ENCODE measurements around the gene RPS6KA2. TPM values are rescaled to one million over a fixed set of nuclear protein-coding genes. Genes with fewer than 3 reads are reported as not detected.

Gene RPS6KA2
- total RNA-seq, 1 experiment from 2014 or later: 12.3 TPM

DNA sequence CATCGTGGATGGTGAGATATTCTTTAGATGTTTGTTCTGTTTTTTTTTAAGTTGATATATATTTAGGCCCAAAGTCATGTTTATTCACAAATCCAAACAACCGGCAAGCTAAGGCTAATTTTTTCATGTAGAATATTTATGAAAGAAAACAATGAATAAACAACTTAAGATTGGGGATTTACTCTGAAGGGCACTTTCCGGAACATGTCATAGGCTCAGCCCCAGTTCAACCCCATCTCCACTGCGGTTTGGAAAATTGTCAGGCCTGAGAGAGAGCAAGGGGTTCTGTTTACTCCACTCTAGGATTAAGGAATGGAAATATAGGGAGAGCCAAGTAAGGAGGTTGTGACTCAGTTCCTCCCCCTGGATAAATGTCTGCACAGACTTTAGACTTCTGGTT is 18.3 kb downstream of the RPS6KA2 start:
- no peak overlapping the region for H4K5ac ChIP-seq (ENCODE audit: insufficient read length, low read depth, low read length)
- no peak overlapping the region for H3K4ac ChIP-seq (ENCODE audit: low read depth, low read length)
- H3K18ac ChIP-seq (ENCODE audit: insufficient read length, low read depth, low read length): no peak overlapping the region
- H3K4me2 ChIP-seq (ENCODE audit: insufficient read depth, insufficient read length, low read length): no peak overlapping the region
- no peak overlapping the region for H3K23ac ChIP-seq (ENCODE audit: insufficient read length, low read depth, low read length)
- H3T11ph ChIP-seq (ENCODE audit: low read length): no peak overlapping the region
- no peaks in the 10 kb centered on the region for H3K9me3 ChIP-seq (ENCODE audit: control insufficient read depth, low read depth, low read length)
- no peak overlapping the region for H3K56ac ChIP-seq (ENCODE audit: insufficient read length, low read depth, low read length)
- H3K27me3 Mint-ChIP-seq (ENCODE audit: low read depth): no peaks in the 10 kb centered on the region
- H2AFZ ChIP-seq (ENCODE audit: low read length): no peak overlapping the region
- H4K20me1 ChIP-seq (ENCODE audit: control insufficient read depth, insufficient read depth, insufficient read length): no peaks in the 10 kb centered on the region
- no peak overlapping the region for H2BK12ac ChIP-seq (ENCODE audit: insufficient read length, low read depth, low read length)
- H3K79me1 ChIP-seq (ENCODE audit: insufficient read depth, low read depth, low read length, poor library complexity, severe bottlenecking): peaks cover 2% of the 10 kb centered on the region
- no peak overlapping the region for H2BK20ac ChIP-seq (ENCODE audit: low read depth, low read length, poor library complexity, severe bottlenecking)
- H4K91ac ChIP-seq (ENCODE audit: insufficient read length, low read depth, low read length): no peak overlapping the region
- H3K27ac ChIP-seq (ENCODE audit: insufficient read length, low read depth, low read length): no peak overlapping the region
- H2BK120ac ChIP-seq (ENCODE audit: low read depth, low read length, poor library complexity, severe bottlenecking): no peak overlapping the region
- H2AK5ac ChIP-seq (ENCODE audit: insufficient read length, low read length): no peak overlapping the region
- H3K27me3 ChIP-seq (ENCODE audit: insufficient read depth, low read length): no peaks in the 10 kb centered on the region
- peaks cover 17 to 24% of the 10 kb centered on the region in 2 experiments for H3K4me1 Mint-ChIP-seq
- H3K36me3 Mint-ChIP-seq (ENCODE audit: insufficient read depth in 1 of 3, low read depth in 3 of 3): no peaks in the 10 kb centered on the region; a peak in 2 of 7 replicates
- TF ChIP-seq, protein P1, sequence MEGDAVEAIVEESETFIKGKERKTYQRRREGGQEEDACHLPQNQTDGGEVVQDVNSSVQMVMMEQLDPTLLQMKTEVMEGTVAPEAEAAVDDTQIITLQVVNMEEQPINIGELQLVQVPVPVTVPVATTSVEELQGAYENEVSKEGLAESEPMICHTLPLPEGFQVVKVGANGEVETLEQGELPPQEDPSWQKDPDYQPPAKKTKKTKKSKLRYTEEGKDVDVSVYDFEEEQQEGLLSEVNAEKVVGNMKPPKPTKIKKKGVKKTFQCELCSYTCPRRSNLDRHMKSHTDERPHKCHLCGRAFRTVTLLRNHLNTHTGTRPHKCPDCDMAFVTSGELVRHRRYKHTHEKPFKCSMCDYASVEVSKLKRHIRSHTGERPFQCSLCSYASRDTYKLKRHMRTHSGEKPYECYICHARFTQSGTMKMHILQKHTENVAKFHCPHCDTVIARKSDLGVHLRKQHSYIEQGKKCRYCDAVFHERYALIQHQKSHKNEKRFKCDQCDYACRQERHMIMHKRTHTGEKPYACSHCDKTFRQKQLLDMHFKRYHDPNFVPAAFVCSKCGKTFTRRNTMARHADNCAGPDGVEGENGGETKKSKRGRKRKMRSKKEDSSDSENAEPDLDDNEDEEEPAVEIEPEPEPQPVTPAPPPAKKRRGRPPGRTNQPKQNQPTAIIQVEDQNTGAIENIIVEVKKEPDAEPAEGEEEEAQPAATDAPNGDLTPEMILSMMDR (conservative IDR thresholded peaks at IDR 0.05): no peak
- H2BK5ac ChIP-seq (ENCODE audit: insufficient read length, low read length): no peak overlapping the region
- H3K23me2 ChIP-seq (ENCODE audit: insufficient read length, low read depth, low read length, poor library complexity, severe bottlenecking): no peaks in the 10 kb centered on the region
- no peak overlapping the region for H3K27ac Mint-ChIP-seq
- H3K4me1 ChIP-seq (ENCODE audit: insufficient read depth, low read length): 0 out of 2 replicates have a peak, but pooled peaks cover 1% of the 10 kb centered on the region
- H3K79me2 ChIP-seq (ENCODE audit: insufficient read depth, low read length): peaks cover 3% of the 10 kb centered on the region; the same call in 1 of the 2 replicates
- H3K14ac ChIP-seq (ENCODE audit: insufficient read depth, low read length): no peak overlapping the region
- no peak overlapping the region for H3K9ac ChIP-seq (ENCODE audit: extremely low read depth, insufficient read length, low read length)
- H4K8ac ChIP-seq (replicated peaks; ENCODE audit: insufficient read length, low read depth, low read length): no peak overlapping the region
- DNase-seq: no peak
- no CpG with 5 or more reads among the region's 4 CpGs for WGBS (ENCODE audit: extremely low coverage, insufficient read length, low lambda C conversion rate)
- H3K4me3 Mint-ChIP-seq: no peak overlapping the region; a peak in 1 of 5 replicates
- no peak overlapping the region for H2BK15ac ChIP-seq (ENCODE audit: low read depth, low read length)
- H3K9me3 Mint-ChIP-seq: no peaks in the 10 kb centered on the region
